CMK (cell line): ENCODE data around the gene GPR89B.
"Not testable (repeated sequence)": the region's sequence is repeated elsewhere in the genome, so short reads cannot be mapped to it uniquely, and the experiment has no call there.

ENCODE experiments used
- DNase-seq: peaks from one replicate; pipeline ENCODE4 v3.0.0-alpha.2; 2010; ENCODE audit warnings: low read depth

GPR89B gene

GRCh38 chr1:147940456-147940855, 12.2 kb downstream of the GPR89B start:
- not testable (repeated sequence) for DNase-seq

GRCh38 chr1:147942563-147942962, 14.3 kb downstream of the GPR89B start:
- DNase-seq, result not testable (repeated sequence)

- DNase-seq, result not testable (repeated sequence)
Observed at GRCh38 chr1:147949517-147949916, 21.3 kb downstream of the GPR89B start.

GRCh38 chr1:147958906-147959305, 30.7 kb downstream of the GPR89B start:
- not testable (repeated sequence) for DNase-seq

- DNase-seq, result not testable (repeated sequence)
Observed at GRCh38 chr1:147959680-147960079, 31.5 kb downstream of the GPR89B start.

GRCh38 chr1:147964575-147964974, 36.4 kb downstream of the GPR89B start:
- not testable (repeated sequence) for DNase-seq

GRCh38 chr1:147966657-147967056, 38.4 kb downstream of the GPR89B start:
- not testable (repeated sequence) for DNase-seq

- DNase-seq, result not testable (repeated sequence)
Observed at GRCh38 chr1:147978896-147979651, 50.9 kb downstream of the GPR89B start.

GRCh38 chr1:147985374-147985773, 57.2 kb downstream of the GPR89B start:
- DNase-seq, result not testable (repeated sequence)

GRCh38 chr1:147987893-147988292, 59.7 kb downstream of the GPR89B start:
- not testable (repeated sequence) for DNase-seq

- not testable (repeated sequence) for DNase-seq
Observed at GRCh38 chr1:147992916-147993315, 64.7 kb downstream of the GPR89B start.

- not testable (repeated sequence) for DNase-seq
Observed at GRCh38 chr1:147993400-147993799, 65.2 kb downstream of the GPR89B start.

GRCh38 chr1:147993825-147994615, 65.8 kb downstream of the GPR89B start:
- DNase-seq, result not testable (repeated sequence)

- not testable (repeated sequence) for DNase-seq
Observed at GRCh38 chr1:147996088-147996487, 67.9 kb downstream of the GPR89B start.

GRCh38 chr1:148007724-148008123, 79.5 kb downstream of the GPR89B start:
- not testable (repeated sequence) for DNase-seq

- no peak for DNase-seq
Observed at GRCh38 chr1:148010527-148010926, 82.3 kb downstream of the GPR89B start.

- not testable (repeated sequence) for DNase-seq
Observed at GRCh38 chr1:148013177-148014144, 85.2 kb downstream of the GPR89B start.

GRCh38 chr1:148014289-148015200, 86.3 kb downstream of the GPR89B start:
- DNase-seq, result not testable (repeated sequence)

- not testable (repeated sequence) for DNase-seq
Observed at GRCh38 chr1:148024918-148025317, 96.7 kb downstream of the GPR89B start.

GRCh38 chr1:148027004-148027403, 98.8 kb downstream of the GPR89B start:
- DNase-seq, result not testable (repeated sequence)

GRCh38 chr1:148032247-148032646, 104.0 kb downstream of the GPR89B start:
- DNase-seq, result not testable (repeated sequence)
